HCT116 (cell line): ENCODE measurements around the gene C11orf54. TPM values are rescaled to one million over a fixed set of nuclear protein-coding genes. Genes with fewer than 3 reads are reported as not detected.

Experiments used
- ATAC-seq: fragments of 200-7000 bp; cut with Tn5 transposase; 2 replicates; pipeline ENCODE4 v1.9.1; 2020; ENCODE audit warnings: mild to moderate bottlenecking, moderate library complexity
- BruUV-seq: library from RNA; stranded (reverse); fragments of 400-500 nt; replicated peaks from 2 replicates; lab custom pipeline; 2021; lab: Mats Ljungman, UMichigan
- CTCF ChIA-PET: fragments of 300-600 bp; sonication (Branson Sonifier 250); formaldehyde crosslinking; loops from one replicate; lab custom pipeline; 2021; ENCODE audit warnings: antibody characterized with exemption; lab: Charles Lee
- POLR2A ChIA-PET: fragments of 300-600, 350-600 bp; sonication (Branson Sonifier 250); formaldehyde crosslinking; loops from one replicate; lab custom pipeline; 2021; ENCODE audit warnings: antibody characterized with exemption; lab: Charles Lee
- RAD21 ChIA-PET, 2 experiments: fragments of 300-600 bp; sonication (Branson Sonifier 250); formaldehyde crosslinking; loops; one replicate each; lab custom pipeline; 2023; ENCODE audit warnings: low total read pairs in 2 of 2; ENCODE audit not compliant: uncharacterized antibody in 2 of 2, unreplicated experiment in 2 of 2, low non-redundant PET in 1 of 2; lab: Charles Lee
- DNase-seq: peaks from one replicate; pipeline ENCODE4 v3.0.0-alpha.2; 2010; ENCODE audit warnings: low read depth, low spot score
- H2AFZ ChIP-seq: fragments of 200-600 bp; shearing (Covaris generic), sonication (generic); 2 replicates; pipeline ENCODE4 v1.6.1; 2017; ENCODE audit warnings: low read depth, mixed run types, mixed read lengths, antibody characterized with exemption, low read length; ENCODE audit not compliant: poor library complexity, severe bottlenecking
- H3K27ac ChIP-seq: 2 replicates; pipeline ENCODE4 v1.5.1; 2012; ENCODE audit warnings: low read depth, low read length
- H3K27me3 ChIP-seq: fragments of 200-600 bp; sonication (generic); 2 replicates; pipeline ENCODE4 v1.6.1; 2016; ENCODE audit warnings: mixed run types, low read length, mixed read lengths; ENCODE audit not compliant: insufficient read depth
- H3K36me3 ChIP-seq, 2 experiments: fragments of 200-500 bp in 1 of 2; fragments of 200-600 bp in 1 of 2; sonication (Bioruptor generic) in 1 of 2; sonication (generic) in 1 of 2; 2 replicates each; pipeline versions ENCODE4 v1.5.1 to v1.6.1; 2014 to 2016; ENCODE audit warnings: low read length in 2 of 2, inconsistent platforms in 1 of 2, mixed read lengths in 1 of 2, mixed run types in 1 of 2; ENCODE audit not compliant: insufficient read depth in 2 of 2, control insufficient read depth in 1 of 2
- H3K4me1 ChIP-seq, 2 experiments: fragments of 200-600 bp in 1 of 2; sonication (generic) in 1 of 2; 2 replicates each; pipeline versions ENCODE4 v1.5.1 to v1.6.1; 2012 to 2017; ENCODE audit warnings: low read length in 2 of 2, inconsistent platforms in 1 of 2, mild to moderate bottlenecking in 1 of 2, mixed read lengths in 1 of 2, mixed run types in 1 of 2, moderate library complexity in 1 of 2; ENCODE audit not compliant: insufficient read depth in 2 of 2, control insufficient read depth in 1 of 2
- H3K4me2 ChIP-seq: fragments of 200-600 bp; sonication (generic); 2 replicates; pipeline ENCODE4 v1.6.1; 2017; ENCODE audit warnings: mixed run types, low read length, mixed read lengths
- H3K4me3 ChIP-seq, 2 experiments: fragments of 200-600 bp in 1 of 2; sonication (generic) in 1 of 2; replicated peaks in 1 of 2; 2 replicates each; pipeline ENCODE4 v1.5.1; 2011 to 2016; ENCODE audit warnings: low read length in 2 of 2, control low read depth in 1 of 2, low read depth in 1 of 2, mild to moderate bottlenecking in 1 of 2, mixed read lengths in 1 of 2, mixed run types in 1 of 2
- H3K79me2 ChIP-seq: fragments of 200-600 bp; sonication (generic); 2 replicates; pipeline ENCODE4 v1.6.1; 2017; ENCODE audit warnings: mild to moderate bottlenecking, mixed run types, low read length, moderate library complexity, mixed read lengths; ENCODE audit not compliant: insufficient read depth
- H3K9ac ChIP-seq: fragments of 200-600 bp; sonication (generic); 2 replicates; pipeline ENCODE4 v1.6.1; 2016; ENCODE audit warnings: low read length, mixed read lengths
- H3K9me2 ChIP-seq: fragments of 200-600 bp; sonication (generic), shearing (Covaris generic); 2 replicates; pipeline ENCODE4 v1.6.1; 2017; ENCODE audit warnings: mixed run types, mild to moderate bottlenecking, moderate library complexity; ENCODE audit not compliant: insufficient read depth
- H3K9me3 ChIP-seq, 2 experiments: fragments of 200-500 bp in 1 of 2; fragments of 200-600 bp in 1 of 2; sonication (Bioruptor generic) in 1 of 2; sonication (generic) in 1 of 2; 2 replicates each; pipeline ENCODE4 v1.6.1; 2014 to 2017; ENCODE audit warnings: low read length in 2 of 2, mixed read lengths in 2 of 2, inconsistent platforms in 1 of 2, low read depth in 1 of 2, mild to moderate bottlenecking in 1 of 2, mixed run types in 1 of 2, moderate library complexity in 1 of 2; ENCODE audit not compliant: control insufficient read depth in 1 of 2, insufficient read depth in 1 of 2
- H4K20me1 ChIP-seq: fragments of 200-600 bp; sonication (generic), shearing (Covaris generic); 2 replicates; pipeline ENCODE4 v1.6.1; 2017; ENCODE audit warnings: mixed run types, mild to moderate bottlenecking, moderate library complexity; ENCODE audit not compliant: insufficient read depth
- ATF3 ChIP-seq: IDR thresholded peaks from 2 replicates; pipeline ENCODE4 v1.6.1; 2012
- CBX3 ChIP-seq: IDR thresholded peaks from 2 replicates; pipeline ENCODE4 v1.6.1; 2012; ENCODE audit warnings: low read depth
- CEBPB ChIP-seq: IDR thresholded peaks from 2 replicates; pipeline ENCODE4 v1.6.1; 2012; ENCODE audit warnings: low read depth
- CTCF ChIP-seq, 3 experiments: fragments of 200-600 bp in 1 of 3; sonication (generic) in 1 of 3; IDR thresholded peaks in 2 of 3; conservative IDR thresholded peaks in 1 of 3; 2 replicates each; pipeline ENCODE4 v1.5.1; 2012 to 2017; ENCODE audit warnings: low read depth in 2 of 3, low read length in 2 of 3, antibody characterized with exemption in 1 of 3, borderline replicate concordance in 1 of 3, control low read depth in 1 of 3, mild to moderate bottlenecking in 1 of 3, mixed read lengths in 1 of 3, mixed run types in 1 of 3, moderate library complexity in 1 of 3; ENCODE audit not compliant: insufficient read depth in 1 of 3
- FOSL1 ChIP-seq: IDR thresholded peaks from 2 replicates; pipeline ENCODE4 v1.6.1; 2012; ENCODE audit warnings: low read depth
- POLR2A ChIP-seq: IDR thresholded peaks from 2 replicates; pipeline ENCODE4 v1.7.0; 2011; ENCODE audit warnings: borderline replicate concordance; ENCODE audit not compliant: insufficient read depth, insufficient read length; ENCODE audit errors: extremely low read depth
- POLR2AphosphoS5 ChIP-seq: IDR thresholded peaks from 2 replicates; pipeline ENCODE4 v1.6.1; 2011; ENCODE audit warnings: mild to moderate bottlenecking, low read depth, low read length, moderate library complexity
- RAD21 ChIP-seq: IDR thresholded peaks from 2 replicates; pipeline ENCODE4 v1.6.1; 2012; ENCODE audit warnings: low read depth, mild to moderate bottlenecking
- REST ChIP-seq: IDR thresholded peaks from 2 replicates; pipeline ENCODE4 v1.6.1; 2012; ENCODE audit warnings: low read depth
- SIN3A ChIP-seq: IDR thresholded peaks from 2 replicates; pipeline ENCODE4 v1.6.1; 2012; ENCODE audit warnings: low read depth
- SP1 ChIP-seq: IDR thresholded peaks from 2 replicates; pipeline ENCODE4 v1.6.1; 2012; ENCODE audit warnings: low read depth
- intact Hi-C: fragments of 100-400 bp; cut with micrococcal nuclease; formaldehyde crosslinking; loops from 2 replicates; pipeline ENCODE4 v1.10.0; 2022
- total RNA-seq: library from RNA; stranded (reverse); gene quantifications from one replicate; pipeline ENCODE4 v1.2.1, GENCODE V29; 2021; ENCODE audit not compliant: unreplicated experiment

C11orf54 gene
- total RNA-seq, 1 experiment from 2014 or later = 26.1 TPM

- no peak for TF ChIP-seq REST
- TF ChIP-seq SIN3A = no peak
- no peak for TF ChIP-seq FOSL1
Observed at GRCh38 chr11:93710239-93710638, 31.2 kb upstream of the C11orf54 start (continued).

- intact Hi-C loops = no loop called here
- no peak for TF ChIP-seq CEBPB
- no peak for TF ChIP-seq CTCF (IDR thresholded peaks at IDR 0.05 in 2 of 3, conservative IDR thresholded peaks at IDR 0.05 in 1 of 3; ENCODE audit: borderline replicate concordance in 1 of 3, insufficient read depth in 1 of 3, low read depth in 2 of 3, low read length in 2 of 3)
- no peak for TF ChIP-seq RAD21
- TF ChIP-seq POLR2A = no peak
- TF ChIP-seq CBX3 = no peak
- TF ChIP-seq POLR2AphosphoS5 = no peak
- TF ChIP-seq REST = no peak
- TF ChIP-seq ATF3 = no peak
- TF ChIP-seq SP1 = no peak
- Histone ChIP-seq H4K20me1 (no peaks in the 10 kb centered on the region), H3K9me3 (peaks cover 0 to 6% of the 10 kb centered on the region in 2 experiments; a peak in 1 of 4 replicates), H3K27me3 (no peaks in the 10 kb centered on the region), H3K36me3 (peaks cover 5 to 40% of the 10 kb centered on the region in 2 experiments), H3K4me1 (no peaks in the 10 kb centered on the region), H3K27ac (no peak overlapping the region), H3K4me3 (no peak overlapping the region), H3K9ac (no peak overlapping the region), H3K9me2 (no peaks in the 10 kb centered on the region), H3K79me2 (peaks cover 42% of the 10 kb centered on the region), H2AFZ (no peak overlapping the region), H3K4me2 (no peak overlapping the region)
- DNase-seq (no peak), ATAC-seq (no peak)
- CTCF ChIA-PET = no interaction called here
- POLR2A ChIA-PET = no interaction called here
- RAD21 ChIA-PET = no interaction called here
- no TSS peak for BruUV-seq
Observed at GRCh38 chr11:93712678-93713077, 28.8 kb upstream of the C11orf54 start.
